ENCODE data around the gene TNFRSF1A.

The TNFRSF1A gene

GRCh38 chr12:6341417-6342139 is at the start of gene TNFRSF1A:
Gene TNFRSF1A, minus strand, starts transcription at chr12:6342076. Its CDS starts 262 bp downstream, at chr12:6341814.
- DNase-seq (ENCODE audit: low read depth), result no peak

- no peak for DNase-seq (ENCODE audit: low read depth)
These were observed 49.1 kb upstream of the TNFRSF1A start for GRCh38 chr12:6391013-6391412.

GRCh38 chr12:6390084-6390799 is 48.4 kb upstream of the TNFRSF1A start:
- DNase-seq (ENCODE audit: low read depth), result no peak

GRCh38 chr12:6387541-6387940 is 45.7 kb upstream of the TNFRSF1A start:
- no peak for DNase-seq (ENCODE audit: low read depth)

- no peak for DNase-seq (ENCODE audit: low read depth)
These were observed 44.6 kb upstream of the TNFRSF1A start for GRCh38 chr12:6386491-6386890.

GRCh38 chr12:6386038-6386437 is 44.2 kb upstream of the TNFRSF1A start:
- DNase-seq (ENCODE audit: low read depth), result no peak

GRCh38 chr12:6384499-6385436 is 42.9 kb upstream of the TNFRSF1A start:
- no peak for DNase-seq (ENCODE audit: low read depth)

GRCh38 chr12:6383572-6384498 is 42.0 kb upstream of the TNFRSF1A start, which contains the start of gene LTBR:
Gene LTBR, plus strand, starts transcription at chr12:6384162. Its CDS starts 197 bp downstream, at chr12:6384359.
- no peak for DNase-seq (ENCODE audit: low read depth)

GRCh38 chr12:6382982-6383381 is 41.1 kb upstream of the TNFRSF1A start:
- DNase-seq (ENCODE audit: low read depth), result no peak

GRCh38 chr12:6382371-6382770 is 40.5 kb upstream of the TNFRSF1A start:
- no peak for DNase-seq (ENCODE audit: low read depth)

GRCh38 chr12:6380141-6381121 is 38.6 kb upstream of the TNFRSF1A start:
- no peak for DNase-seq (ENCODE audit: low read depth)

GRCh38 chr12:6378709-6379472 is 37.0 kb upstream of the TNFRSF1A start:
- DNase-seq (ENCODE audit: low read depth), result no peak

- no peak for DNase-seq (ENCODE audit: low read depth)
These were observed 35.8 kb upstream of the TNFRSF1A start for GRCh38 chr12:6377667-6377994.

- no peak for DNase-seq (ENCODE audit: low read depth)
These were observed 35.2 kb upstream of the TNFRSF1A start for GRCh38 chr12:6376870-6377666.

GRCh38 chr12:6376079-6376869 is 34.4 kb upstream of the TNFRSF1A start:
- no peak for DNase-seq (ENCODE audit: low read depth)

- no peak for DNase-seq (ENCODE audit: low read depth)
These were observed 33.6 kb upstream of the TNFRSF1A start, which contains the start of gene SCNN1A for GRCh38 chr12:6375269-6376078. Gene SCNN1A, minus strand, starts transcription at chr12:6375563. Its CDS starts 780 bp downstream, at chr12:6374783.

- DNase-seq (ENCODE audit: low read depth), result no peak
These were observed 32.9 kb upstream of the TNFRSF1A start for GRCh38 chr12:6374786-6375160.

All from T-helper 22 cell (primary cell).